Activated CD4-positive, alpha-beta T cell treated with anti-CD3 and anti-CD28 coated beads, Interleukin-2, amount 50 U/mL, for 1 hour (primary cell): ENCODE data around the gene ATP5F1E.
"Not testable (repeated sequence)": the region's sequence is repeated elsewhere in the genome, so short reads cannot be mapped to it uniquely, and the experiment has no call there.

Experiments used
- DNase-seq: peaks from one replicate; pipeline ENCODE4 v3.0.0-alpha.2; 2020

Gene ATP5F1E

DNA sequence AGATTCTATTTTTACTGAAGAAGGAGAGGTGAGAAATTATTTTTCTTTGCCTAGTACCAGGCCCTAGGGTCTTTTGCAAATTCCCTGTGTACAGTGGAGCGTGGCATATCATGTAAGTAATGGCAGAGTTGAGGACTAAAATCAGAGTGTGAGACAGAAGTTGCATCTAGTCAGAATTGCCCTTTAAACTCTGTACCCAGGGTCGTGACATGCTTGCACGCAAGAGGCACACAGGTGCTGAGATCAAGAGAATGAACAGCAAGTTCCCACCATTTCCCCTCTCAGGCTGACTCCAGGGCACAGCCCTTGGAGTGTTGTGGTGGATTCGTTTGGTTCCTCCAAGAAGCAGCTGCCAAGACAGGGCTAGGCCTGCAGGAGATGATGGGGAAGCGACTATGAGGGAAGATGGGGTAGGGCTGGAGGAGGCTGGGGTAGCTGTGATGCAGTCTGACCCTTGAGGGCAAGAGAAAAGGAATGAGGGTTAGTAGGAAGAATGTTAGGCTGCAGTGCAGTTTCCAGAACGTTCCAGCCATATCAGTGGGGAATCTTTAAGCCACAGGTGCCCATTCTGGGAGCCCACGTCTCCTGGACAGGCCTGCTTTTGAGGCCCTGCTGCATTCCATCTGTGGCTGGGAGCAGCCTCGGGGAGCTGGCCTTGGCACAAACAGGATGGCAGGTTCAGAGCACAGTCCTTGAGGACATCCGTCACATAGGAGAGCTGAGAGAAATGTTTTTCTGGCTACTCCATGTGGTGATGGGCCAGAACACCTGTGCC, 44.2 kb downstream of the ATP5F1E start:
- DNase-seq: no peak

DNA sequence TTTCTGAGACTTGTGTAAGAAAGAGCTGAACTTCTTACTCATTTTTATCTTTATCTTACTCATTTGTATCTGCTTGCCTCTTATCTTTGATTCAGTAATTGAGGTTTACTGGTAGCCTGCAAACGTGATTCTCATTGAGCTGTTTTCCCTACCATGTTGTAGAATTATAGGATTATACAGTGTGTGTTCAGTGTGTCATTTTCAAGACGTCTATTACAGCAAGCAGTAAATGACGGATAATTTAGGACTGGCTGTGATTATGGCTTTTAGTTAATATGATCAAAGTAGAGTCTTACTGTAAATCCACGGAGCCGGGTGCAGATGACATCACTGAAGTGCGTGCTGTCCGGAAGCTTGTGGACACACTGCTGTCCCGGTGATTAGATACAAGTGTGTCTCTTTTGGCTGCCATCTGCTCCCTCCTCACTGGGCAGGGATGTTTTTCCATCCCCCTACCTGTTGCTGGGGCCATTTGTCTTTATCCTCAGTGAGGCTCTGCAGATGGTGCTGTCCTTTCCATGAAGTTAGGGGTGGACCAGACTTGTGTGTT, 45.1 kb downstream of the ATP5F1E start:
- no peak for DNase-seq

DNA sequence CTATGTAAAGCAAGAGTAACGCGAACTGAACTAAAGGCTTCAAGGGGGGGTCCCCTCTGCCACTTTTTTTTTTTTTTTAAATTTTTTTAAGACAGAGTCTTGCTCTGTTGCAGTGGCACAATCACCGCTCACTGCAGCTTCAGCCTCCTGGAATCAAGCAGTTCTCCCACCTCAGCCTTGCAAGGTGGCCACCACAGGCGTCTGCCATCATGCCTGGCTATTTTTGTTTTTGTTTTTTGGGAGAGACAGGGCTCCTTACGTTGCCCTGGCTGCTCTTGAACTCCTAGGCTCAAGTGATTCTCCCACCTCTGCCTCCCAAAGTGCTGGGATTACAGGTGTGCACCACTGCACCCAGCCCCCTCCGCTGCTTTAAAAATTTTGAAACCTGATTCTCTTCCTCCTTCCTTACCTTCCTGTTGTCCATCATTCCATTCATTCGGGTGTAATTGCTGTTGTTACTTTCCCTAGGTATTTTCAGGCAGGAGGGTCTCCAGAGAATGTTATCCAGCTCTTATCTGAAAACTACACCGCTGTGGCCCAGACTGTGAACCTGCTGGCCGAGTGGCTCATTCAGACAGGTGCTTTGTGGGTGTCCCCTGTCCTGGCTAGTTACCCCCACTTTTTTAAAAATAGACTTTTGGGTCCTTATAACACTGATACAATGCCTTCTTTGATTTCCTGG, 45.7 kb downstream of the ATP5F1E start:
- DNase-seq: no peak

GRCh38 chr20:58985656-58986055, 46.5 kb downstream of the ATP5F1E start:
- no peak for DNase-seq

GRCh38 chr20:58984691-58985090, 47.4 kb downstream of the ATP5F1E start:
- no peak for DNase-seq

DNA sequence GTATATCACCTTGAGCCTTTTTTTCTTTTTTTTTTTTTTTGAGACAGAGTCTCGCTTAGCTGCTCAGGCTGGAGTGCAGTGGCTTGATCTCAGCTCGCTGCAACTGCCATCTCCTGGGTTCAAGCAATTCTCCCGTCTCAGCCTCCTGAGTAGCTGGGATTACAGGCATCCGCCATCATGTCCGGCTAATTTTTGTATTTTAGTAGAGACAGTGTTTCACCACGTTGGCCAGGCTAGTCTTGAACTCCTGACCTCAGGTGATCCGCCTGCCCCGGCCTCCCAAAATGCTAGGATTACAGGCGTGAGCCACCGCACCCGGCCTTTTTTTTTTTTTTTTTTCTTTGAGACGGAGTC, 49.0 kb downstream of the ATP5F1E start:
- not testable (repeated sequence) for DNase-seq

- no peak for DNase-seq
These were observed 49.6 kb downstream of the ATP5F1E start for GRCh38 chr20:58982406-58983114.

DNA sequence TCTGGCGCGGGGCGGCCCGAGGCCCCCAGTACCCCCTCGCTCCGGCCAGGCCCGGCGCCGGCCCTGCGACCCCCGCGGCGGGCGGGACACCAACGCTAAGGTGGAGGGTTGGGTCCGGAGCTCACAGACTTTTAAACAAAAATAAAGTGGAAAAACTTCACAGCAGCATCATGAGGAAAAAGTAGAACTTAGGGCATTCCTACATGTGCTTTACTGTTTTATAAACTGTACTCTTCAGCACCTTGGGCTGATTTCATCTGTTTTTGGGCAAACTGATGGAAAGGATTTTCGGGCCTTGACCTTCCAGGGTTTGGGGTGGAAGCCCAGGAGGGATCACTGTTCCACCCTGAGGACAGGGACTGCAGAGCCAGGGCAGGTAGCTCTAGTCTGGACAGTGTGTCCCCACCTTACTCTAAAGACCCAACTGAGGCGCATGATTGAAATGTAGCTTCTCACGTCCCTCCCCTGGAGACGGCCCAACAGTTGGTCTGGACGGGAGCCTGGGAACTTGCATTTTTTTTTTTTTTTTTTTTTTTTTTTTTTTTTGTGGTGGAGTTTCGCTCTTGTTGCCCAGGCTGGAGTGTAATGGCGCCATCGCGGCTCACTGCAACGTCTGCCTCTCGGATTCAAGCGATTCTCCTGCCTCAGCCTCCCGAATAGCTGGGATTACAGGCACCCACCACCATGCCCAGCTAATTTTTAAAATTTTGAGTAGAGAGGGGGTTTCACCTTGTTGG, 50.3 kb downstream of the ATP5F1E start:
- DNase-seq: no peak

GRCh38 chr20:58980711-58981627, 51.2 kb downstream of the ATP5F1E start, which contains the start of gene NELFCD:
NELFCD (plus strand) TSS chr20:58981256; CDS start chr20:58981310, 54 bp downstream.
- DNase-seq: peak; percentile 88

- no peak for DNase-seq
These were observed 53.6 kb downstream of the ATP5F1E start for GRCh38 chr20:58978351-58979190.

- DNase-seq: no peak
These were observed 55.9 kb downstream of the ATP5F1E start for GRCh38 chr20:58976061-58976730.
